Activated CD4-positive, alpha-beta memory T cell treated with anti-CD3 and anti-CD28 coated beads for 36 hours (primary cell): ENCODE results near the gene PWP2. TPM values are rescaled to one million over a fixed set of nuclear protein-coding genes. Genes with fewer than 3 reads are reported as not detected.

Source experiments
- CTCF ChIA-PET: fragments of 350-600 bp; sonication (Branson Sonifier 250); formaldehyde crosslinking; loops from one replicate; lab custom pipeline; 2021; ENCODE audit warnings: antibody characterized with exemption, inconsistent platforms; lab: Charles Lee
- POLR2A ChIA-PET: fragments of 350-600 bp; sonication (Branson Sonifier 250); formaldehyde crosslinking; loops from one replicate; lab custom pipeline; 2021; ENCODE audit warnings: antibody characterized with exemption; lab: Charles Lee
- DNase-seq: peaks from one replicate; pipeline ENCODE4 v3.0.0-alpha.2; 2020
- H3K27ac Mint-ChIP-seq: one replicate; pipeline ENCODE4 v1.8.0; 2021; ENCODE audit warnings: mixed read lengths
- H3K27me3 Mint-ChIP-seq: one replicate; pipeline ENCODE4 v1.8.0; 2021; ENCODE audit warnings: mixed read lengths
- H3K36me3 Mint-ChIP-seq: one replicate; pipeline ENCODE4 v1.8.0; 2021; ENCODE audit warnings: mixed read lengths
- H3K4me1 Mint-ChIP-seq: one replicate; pipeline ENCODE4 v1.8.0; 2021; ENCODE audit warnings: low read depth, mixed read lengths
- H3K4me3 Mint-ChIP-seq: one replicate; pipeline ENCODE4 v1.8.0; 2021; ENCODE audit warnings: mild to moderate bottlenecking, mixed read lengths
- H3K9me3 Mint-ChIP-seq: one replicate; pipeline ENCODE4 v1.8.0; 2021; ENCODE audit warnings: mixed read lengths
- intact Hi-C: fragments of 100-400 bp; cut with micrococcal nuclease; formaldehyde crosslinking; loops from one replicate; pipeline ENCODE4 v1.15.1; 2023
- total RNA-seq, 2 experiments: library from RNA; stranded (reverse); gene quantifications; one replicate each; pipeline ENCODE4 v1.2.3, GENCODE V29; 2021

Gene PWP2
- total RNA-seq, 2 experiments from 2014 or later: 38.5 to 39.8 TPM

DNA sequence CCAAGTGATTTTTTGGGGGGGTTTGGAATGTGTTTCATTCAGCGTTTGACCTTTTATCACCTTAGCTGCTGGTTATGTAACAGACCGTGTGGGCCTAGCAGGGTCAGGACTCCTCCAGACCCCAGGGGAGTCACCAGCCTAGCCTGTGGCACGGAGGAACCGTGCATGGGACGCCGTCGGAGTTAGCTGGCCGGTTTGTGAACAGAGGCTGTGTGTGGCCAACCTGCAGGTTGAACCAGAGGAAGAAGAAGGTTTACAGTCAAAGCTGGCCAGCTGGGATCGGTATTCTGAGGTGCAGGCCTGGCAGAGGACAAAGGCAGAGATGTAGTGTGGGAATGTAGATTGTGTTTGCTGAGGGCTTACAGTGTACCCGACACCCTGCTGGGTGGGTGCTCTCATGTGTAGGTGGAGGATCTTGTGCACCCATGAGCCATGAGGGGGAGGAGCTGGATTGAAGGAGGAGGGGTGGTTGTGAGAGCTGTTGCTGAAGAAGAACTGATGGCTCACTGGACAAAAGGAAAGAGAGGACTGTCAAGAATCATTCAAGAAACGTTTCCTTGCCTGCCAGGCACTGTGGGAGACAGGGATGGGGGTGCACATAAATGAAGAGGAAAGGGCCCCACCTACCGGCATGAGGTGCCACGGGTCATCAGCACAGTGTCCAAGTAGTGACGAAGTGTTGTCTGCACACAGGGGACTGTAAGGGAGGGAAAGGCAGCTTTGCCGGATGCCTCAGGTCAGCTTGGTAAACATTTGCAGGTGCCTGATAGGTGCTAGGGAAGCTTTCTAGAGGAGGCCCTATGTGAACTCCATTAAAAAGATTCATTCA, 40.0 kb upstream of the PWP2 start:
- Mint-ChIP-seq H3K36me3 (peaks cover 47% of the 10 kb centered on the region), H3K9me3 (no peaks in the 10 kb centered on the region), H3K27me3 (no peaks in the 10 kb centered on the region), H3K4me1 (peaks cover 33% of the 10 kb centered on the region), H3K4me3 (no peak overlapping the region), H3K27ac (peak overlapping the region; percentile 70)
- ChIA-PET CTCF (interaction anchor here (0.5 to 1.2 kb wide), 3 partner anchors 17 to 50 kb away, joined by 3 read pairs; no protein-coding TSS in a partner anchor), POLR2A (interaction anchor here (0.5 to 2.2 kb wide), 3 partner anchors 11 to 18 kb away, joined by 3 to 11 read pairs (median 5); no protein-coding TSS in a partner anchor)
- DNase-seq: no peak
- intact Hi-C loops: loop anchor here (5.0 kb wide), 1 partner anchor 40 kb away; no protein-coding TSS in a partner anchor

DNA sequence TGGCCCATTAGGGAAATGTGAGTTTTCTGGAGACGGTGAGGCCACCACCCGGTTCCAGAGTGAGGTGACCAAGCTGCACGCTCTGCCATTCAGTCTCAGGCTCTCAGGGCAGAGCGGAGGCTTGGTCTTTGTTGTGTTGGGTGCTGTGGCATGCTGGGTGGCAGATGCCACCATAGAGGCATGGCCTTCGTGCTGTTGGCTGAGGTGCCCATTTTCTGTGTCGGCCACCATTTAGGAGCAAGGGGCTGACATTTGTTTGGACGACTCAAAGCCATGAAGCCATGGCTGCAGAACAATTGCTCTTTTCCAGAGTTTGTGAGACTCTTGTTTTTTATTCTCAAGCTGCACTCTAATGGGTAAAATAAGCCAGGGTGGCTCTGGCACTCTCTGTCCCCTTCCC, 36.8 kb upstream of the PWP2 start:
- H3K27me3 Mint-ChIP-seq: no peaks in the 10 kb centered on the region
- no peak overlapping the region for H3K4me3 Mint-ChIP-seq
- no peak for DNase-seq
- peaks cover 47% of the 10 kb centered on the region for H3K36me3 Mint-ChIP-seq
- peaks cover 29% of the 10 kb centered on the region for H3K4me1 Mint-ChIP-seq
- no peak overlapping the region for H3K27ac Mint-ChIP-seq
- intact Hi-C loops: no loop called here
- ChIA-PET POLR2A (no interaction called here), CTCF (no interaction called here)
- no peaks in the 10 kb centered on the region for H3K9me3 Mint-ChIP-seq

- Mint-ChIP-seq H3K36me3 (peaks cover 45% of the 10 kb centered on the region), H3K9me3 (no peaks in the 10 kb centered on the region), H3K27me3 (no peaks in the 10 kb centered on the region), H3K27ac (no peak overlapping the region), H3K4me1 (peaks cover 24% of the 10 kb centered on the region), H3K4me3 (no peak overlapping the region)
- no peak for DNase-seq
- ChIA-PET POLR2A (no interaction called here), CTCF (no interaction called here)
- intact Hi-C loops: no loop called here
These were observed 35.7 kb upstream of the PWP2 start for GRCh38 chr21:44071359-44072104.

DNA sequence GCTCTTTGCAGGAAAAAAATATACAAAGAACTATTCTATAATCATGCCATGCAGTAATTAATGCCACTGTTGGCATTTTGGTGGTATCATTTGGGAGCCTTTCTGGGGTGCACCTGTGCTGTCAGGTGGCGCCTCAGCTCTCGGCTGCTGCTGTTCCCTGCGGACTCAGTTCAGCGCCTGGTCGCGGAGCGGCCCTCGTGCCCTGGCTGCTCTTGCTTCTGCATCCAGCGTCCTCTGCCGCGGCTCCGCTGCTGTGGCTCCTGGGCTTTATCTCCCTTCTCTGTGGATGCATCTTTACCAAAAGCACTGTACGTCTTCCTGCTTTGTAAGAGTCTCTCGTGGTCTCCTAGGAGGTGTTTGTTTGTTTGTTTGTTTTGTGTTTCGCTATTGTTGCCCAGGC, 35.1 kb upstream of the PWP2 start:
- Mint-ChIP-seq H3K36me3 (peaks cover 46% of the 10 kb centered on the region), H3K27ac (no peak overlapping the region), H3K27me3 (no peaks in the 10 kb centered on the region), H3K9me3 (no peaks in the 10 kb centered on the region), H3K4me3 (no peak overlapping the region), H3K4me1 (peaks cover 25% of the 10 kb centered on the region)
- ChIA-PET POLR2A (no interaction called here), CTCF (no interaction called here)
- DNase-seq: no peak
- intact Hi-C loops: no loop called here

GRCh38 chr21:44074315-44074958, 32.8 kb upstream of the PWP2 start:
- Mint-ChIP-seq H3K4me1 (peaks cover 40% of the 10 kb centered on the region), H3K27ac (peak overlapping the region; percentile 35), H3K9me3 (no peaks in the 10 kb centered on the region), H3K4me3 (no peak overlapping the region), H3K36me3 (peaks cover 52% of the 10 kb centered on the region), H3K27me3 (no peaks in the 10 kb centered on the region)
- ChIA-PET POLR2A (interaction anchor here (0.6 to 1.6 kb wide), 3 partner anchors 9 to 28 kb away, joined by 3 to 8 read pairs (median 5); no protein-coding TSS in a partner anchor), CTCF (interaction anchor here (1.8 kb wide), 1 partner anchor 61 kb away, joined by 5 read pairs; no protein-coding TSS in a partner anchor)
- DNase-seq: no peak
- intact Hi-C loops: no loop called here

- H3K27me3 Mint-ChIP-seq: no peaks in the 10 kb centered on the region
- POLR2A ChIA-PET: no interaction called here
- H3K4me1 Mint-ChIP-seq: peaks cover 48% of the 10 kb centered on the region
- H3K9me3 Mint-ChIP-seq: no peaks in the 10 kb centered on the region
- peak overlapping the region; percentile 83 for H3K27ac Mint-ChIP-seq
- DNase-seq: no peak
- intact Hi-C loops: loop anchor here (1.0 kb wide), 1 partner anchor 11 kb away; no protein-coding TSS in a partner anchor
- H3K4me3 Mint-ChIP-seq: no peak overlapping the region
- peaks cover 56% of the 10 kb centered on the region for H3K36me3 Mint-ChIP-seq
- CTCF ChIA-PET: interaction anchor here (0.7 kb wide), 1 partner anchor 10 kb away, joined by 3 read pairs; no protein-coding TSS in a partner anchor
These were observed 30.9 kb upstream of the PWP2 start for GRCh38 chr21:44076316-44076715.

GRCh38 chr21:44078411-44078981, 28.7 kb upstream of the PWP2 start:
- H3K36me3 Mint-ChIP-seq: peaks cover 72% of the 10 kb centered on the region
- DNase-seq: peak; percentile 40
- no peaks in the 10 kb centered on the region for H3K9me3 Mint-ChIP-seq
- CTCF ChIA-PET: interaction anchor here (1.0 to 1.4 kb wide), 2 partner anchors 13 to 65 kb away, joined by 3 to 5 read pairs; no protein-coding TSS in a partner anchor
- H3K27ac Mint-ChIP-seq: peak overlapping the region; percentile 91
- POLR2A ChIA-PET: interaction anchor here (0.6 kb wide), 1 partner anchor 114 kb away, joined by 4 read pairs; no protein-coding TSS in a partner anchor
- peaks cover 66% of the 10 kb centered on the region for H3K4me1 Mint-ChIP-seq
- H3K27me3 Mint-ChIP-seq: no peaks in the 10 kb centered on the region
- intact Hi-C loops: no loop called here
- no peak overlapping the region for H3K4me3 Mint-ChIP-seq

DNA sequence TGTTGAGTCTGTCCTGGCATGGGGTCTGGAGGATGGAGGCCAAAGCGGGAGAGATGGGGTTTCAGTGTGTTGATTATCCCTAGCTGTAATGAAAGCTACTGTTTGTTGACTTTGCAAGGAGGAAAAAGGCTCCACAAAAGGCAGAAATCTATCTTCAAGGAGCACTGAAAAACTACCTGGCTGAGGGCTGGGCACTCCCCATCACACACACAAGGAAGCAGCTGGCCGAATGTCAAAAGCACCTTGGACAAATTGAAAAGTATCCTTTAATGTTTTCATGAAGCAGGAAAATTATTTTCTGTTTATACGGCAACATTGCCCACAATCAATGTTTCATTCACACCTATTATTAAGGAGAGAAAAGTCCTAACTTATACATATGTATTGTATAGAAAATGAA, 27.8 kb upstream of the PWP2 start:
- Mint-ChIP-seq H3K27ac (peak overlapping the region; percentile 91), H3K9me3 (no peaks in the 10 kb centered on the region), H3K4me3 (no peak overlapping the region), H3K36me3 (peaks cover 75% of the 10 kb centered on the region), H3K27me3 (no peaks in the 10 kb centered on the region), H3K4me1 (peaks cover 71% of the 10 kb centered on the region)
- no peak for DNase-seq
- intact Hi-C loops: no loop called here
- POLR2A ChIA-PET: no interaction called here
- CTCF ChIA-PET: interaction anchor here (1.4 kb wide), 1 partner anchor 14 kb away, joined by 5 read pairs; no protein-coding TSS in a partner anchor

- H3K27me3 Mint-ChIP-seq: no peaks in the 10 kb centered on the region
- no peak for DNase-seq
- H3K4me3 Mint-ChIP-seq: no peak overlapping the region
- ChIA-PET POLR2A (no interaction called here), CTCF (no interaction called here)
- H3K9me3 Mint-ChIP-seq: no peaks in the 10 kb centered on the region
- H3K36me3 Mint-ChIP-seq: peaks cover 77% of the 10 kb centered on the region
- H3K27ac Mint-ChIP-seq: peak overlapping the region; percentile 75
- H3K4me1 Mint-ChIP-seq: peaks cover 72% of the 10 kb centered on the region
- intact Hi-C loops: no loop called here
These were observed 27.4 kb upstream of the PWP2 start for GRCh38 chr21:44079846-44080245.

DNA sequence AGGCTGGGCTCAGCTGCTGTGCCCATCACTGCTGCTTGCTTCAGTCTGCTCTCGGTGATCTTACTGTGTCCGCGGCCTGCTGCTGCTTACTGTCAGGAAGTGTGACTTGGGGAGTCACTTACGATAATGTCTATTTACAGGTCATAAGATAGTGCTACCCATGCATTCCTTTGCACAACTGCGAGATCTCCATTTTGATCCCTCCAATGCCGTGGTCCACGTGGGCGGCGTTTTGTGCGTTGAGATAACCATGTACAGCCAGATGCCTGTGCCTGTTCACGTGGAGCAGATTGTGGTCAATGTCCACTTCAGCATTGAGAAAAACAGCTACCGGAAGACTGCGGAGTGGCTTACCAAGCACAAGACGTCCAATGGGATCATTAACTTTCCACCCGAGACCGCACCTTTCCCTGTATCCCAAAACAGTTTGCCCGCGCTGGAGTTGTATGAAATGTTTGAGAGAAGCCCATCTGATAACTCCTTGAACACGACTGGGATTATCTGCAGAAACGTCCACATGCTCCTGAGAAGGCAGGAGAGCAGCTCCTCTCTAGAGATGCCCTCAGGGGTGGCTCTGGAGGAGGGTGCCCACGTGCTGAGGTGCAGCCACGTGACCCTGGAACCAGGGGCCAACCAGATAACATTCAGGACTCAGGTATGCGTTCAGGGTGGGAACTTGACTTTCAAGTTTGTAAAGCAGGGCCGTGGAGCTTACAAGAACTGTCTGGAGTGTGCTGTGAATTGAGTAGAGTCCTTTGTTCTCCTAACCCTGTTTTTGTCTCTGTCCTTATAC, 24.4 kb upstream of the PWP2 start:
- Mint-ChIP-seq H3K4me3 (peak overlapping the region; percentile 70), H3K27ac (peak overlapping the region; percentile 99), H3K27me3 (no peaks in the 10 kb centered on the region), H3K9me3 (no peaks in the 10 kb centered on the region), H3K4me1 (peaks cover 87% of the 10 kb centered on the region), H3K36me3 (peaks cover 87% of the 10 kb centered on the region)
- DNase-seq: peak; percentile 53
- ChIA-PET POLR2A (interaction anchor here (0.9 to 3.1 kb wide), 7 partner anchors 8 to 69 kb away, joined by 3 to 31 read pairs (median 5); partner anchors contain the start of gene TRAPPC10), CTCF (interaction anchor here (1.0 to 3.9 kb wide), 4 partner anchors 67 to 215 kb away, joined by 3 to 20 read pairs (median 5); no protein-coding TSS in a partner anchor)
- intact Hi-C loops: loop anchor here (2.0 kb wide), 1 partner anchor 58 kb away; no protein-coding TSS in a partner anchor
